Retinal pigment epithelial cell (primary cell): Measurements from ENCODE around the gene UBTD2.

Experiments used
- DNase-seq: peaks from one replicate; pipeline ENCODE4 v3.0.0-alpha.2; 2010; ENCODE audit warnings: low read depth
- H3K4me3 ChIP-seq: 2 replicates; pipeline ENCODE4 v1.5.1; 2011; ENCODE audit warnings: mild to moderate bottlenecking, low read length, control low read depth, moderate library complexity
- TF ChIP-seq, protein P1 (sequence below): conservative IDR thresholded peaks from 2 replicates; pipeline ENCODE4 v1.5.1; 2011; ENCODE audit warnings: low read depth, low read length, control low read depth, inconsistent platforms

The UBTD2 gene

DNA sequence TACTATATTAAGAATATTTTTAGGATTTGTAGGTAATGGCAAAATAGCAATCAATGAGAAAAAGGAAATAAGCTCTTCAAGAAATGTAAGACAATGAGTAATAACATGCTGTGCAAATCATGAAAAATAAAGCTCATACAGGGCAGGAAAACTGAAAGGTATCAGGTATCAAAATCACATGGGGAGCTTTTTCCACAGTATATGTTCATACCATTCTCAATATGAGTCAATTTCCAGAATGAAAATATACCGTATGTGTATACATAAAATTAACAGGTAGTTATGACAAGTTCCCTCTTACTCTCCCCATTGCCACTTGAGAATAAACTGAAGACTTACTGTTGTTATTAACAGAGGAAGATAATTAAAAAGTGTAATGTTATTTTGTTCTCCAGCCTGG is 53.7 kb downstream of the UBTD2 start:
- TF ChIP-seq, protein P1, sequence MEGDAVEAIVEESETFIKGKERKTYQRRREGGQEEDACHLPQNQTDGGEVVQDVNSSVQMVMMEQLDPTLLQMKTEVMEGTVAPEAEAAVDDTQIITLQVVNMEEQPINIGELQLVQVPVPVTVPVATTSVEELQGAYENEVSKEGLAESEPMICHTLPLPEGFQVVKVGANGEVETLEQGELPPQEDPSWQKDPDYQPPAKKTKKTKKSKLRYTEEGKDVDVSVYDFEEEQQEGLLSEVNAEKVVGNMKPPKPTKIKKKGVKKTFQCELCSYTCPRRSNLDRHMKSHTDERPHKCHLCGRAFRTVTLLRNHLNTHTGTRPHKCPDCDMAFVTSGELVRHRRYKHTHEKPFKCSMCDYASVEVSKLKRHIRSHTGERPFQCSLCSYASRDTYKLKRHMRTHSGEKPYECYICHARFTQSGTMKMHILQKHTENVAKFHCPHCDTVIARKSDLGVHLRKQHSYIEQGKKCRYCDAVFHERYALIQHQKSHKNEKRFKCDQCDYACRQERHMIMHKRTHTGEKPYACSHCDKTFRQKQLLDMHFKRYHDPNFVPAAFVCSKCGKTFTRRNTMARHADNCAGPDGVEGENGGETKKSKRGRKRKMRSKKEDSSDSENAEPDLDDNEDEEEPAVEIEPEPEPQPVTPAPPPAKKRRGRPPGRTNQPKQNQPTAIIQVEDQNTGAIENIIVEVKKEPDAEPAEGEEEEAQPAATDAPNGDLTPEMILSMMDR, result no peak
- no peak overlapping the region for H3K4me3 ChIP-seq
- DNase-seq, result no peak

DNA sequence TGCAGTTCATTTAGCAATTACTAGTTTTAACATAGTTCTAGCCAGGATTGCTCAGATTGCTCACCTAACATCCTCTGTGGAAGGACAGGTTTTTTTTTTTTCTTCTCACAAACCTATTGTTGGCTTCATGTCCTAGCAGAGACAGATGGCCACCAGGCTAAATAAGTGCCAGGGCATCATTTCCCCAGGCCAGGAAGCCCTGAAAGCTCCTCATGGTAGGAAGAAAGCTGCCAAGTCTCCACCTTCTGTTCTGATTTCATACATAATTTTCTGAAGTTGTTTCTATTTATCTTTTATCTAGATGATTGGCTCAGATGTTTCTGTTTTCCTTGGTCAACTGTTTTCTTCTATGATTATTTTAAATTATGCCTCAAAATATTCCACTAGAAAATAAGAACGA is 58.6 kb downstream of the UBTD2 start:
- H3K4me3 ChIP-seq, result no peak overlapping the region
- no peak for DNase-seq
- TF ChIP-seq, protein P1, result no peak

DNA sequence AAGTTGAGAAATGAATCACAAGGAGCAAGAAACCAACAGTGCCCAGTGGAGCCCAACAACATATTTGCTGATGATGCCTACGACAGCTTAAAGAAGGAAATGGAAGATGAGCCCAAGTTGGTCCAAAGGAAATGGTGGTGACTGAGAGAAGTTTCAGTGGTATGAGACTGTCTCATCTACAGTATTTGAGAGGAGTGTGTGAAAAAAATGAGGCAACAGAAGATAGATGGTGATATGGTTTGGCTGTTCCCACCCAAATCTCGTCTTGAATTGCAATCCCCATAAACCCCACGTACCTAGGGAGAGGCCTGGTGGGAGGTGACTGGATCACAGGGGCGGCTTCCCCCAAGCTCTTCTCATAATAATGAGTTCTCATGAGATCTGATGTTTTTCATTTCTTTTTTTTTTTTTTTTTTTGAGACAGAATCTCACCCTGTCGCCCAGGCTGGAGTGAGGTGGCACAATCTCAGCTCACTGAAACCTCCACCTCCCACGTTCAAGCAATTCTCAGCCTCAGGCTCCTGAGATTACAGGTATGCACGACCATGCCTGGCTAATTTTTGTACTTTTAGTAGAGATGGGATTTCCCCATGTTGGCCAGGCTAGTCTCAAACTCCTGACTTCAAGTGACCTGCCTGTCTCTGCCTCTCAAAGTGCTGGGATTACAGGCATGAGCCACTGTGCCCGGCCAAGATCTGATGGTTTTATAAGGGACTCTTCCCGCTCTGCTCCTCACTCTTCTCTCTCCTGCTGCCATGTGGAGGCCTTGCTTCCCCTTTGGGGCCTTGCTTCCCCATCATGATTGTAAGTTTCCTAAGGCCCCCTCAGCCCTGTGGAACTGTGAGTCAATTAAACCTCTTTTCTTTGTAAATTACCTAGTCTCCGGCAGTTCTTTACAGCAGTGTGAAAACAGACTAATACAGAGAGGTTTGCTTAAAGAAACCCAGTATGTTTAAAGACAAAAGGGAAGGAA is 59.4 kb downstream of the UBTD2 start:
- H3K4me3 ChIP-seq, result no peak overlapping the region
- no peak for DNase-seq
- TF ChIP-seq, protein P1, result no peak

DNA sequence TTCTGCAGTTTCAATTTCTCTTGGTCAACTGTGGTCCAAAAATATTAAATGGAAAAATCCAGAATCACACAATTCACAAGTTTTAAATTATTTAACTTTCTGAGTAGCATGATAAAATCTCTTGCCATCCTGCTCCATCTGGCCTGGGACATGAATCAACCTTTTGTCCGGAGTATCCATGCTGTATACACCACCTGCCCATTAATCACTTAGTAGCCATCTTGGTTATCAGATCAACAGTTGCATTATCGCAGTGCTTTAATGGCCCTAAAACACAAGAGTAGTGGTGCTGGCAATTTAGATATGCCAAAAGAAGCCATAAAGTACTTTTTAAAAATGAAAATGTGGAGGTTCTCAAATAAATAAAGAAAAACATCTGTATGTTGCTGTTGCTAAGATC is 64.3 kb downstream of the UBTD2 start:
- H3K4me3 ChIP-seq, result no peak overlapping the region
- DNase-seq, result no peak
- TF ChIP-seq, protein P1, result no peak

DNA sequence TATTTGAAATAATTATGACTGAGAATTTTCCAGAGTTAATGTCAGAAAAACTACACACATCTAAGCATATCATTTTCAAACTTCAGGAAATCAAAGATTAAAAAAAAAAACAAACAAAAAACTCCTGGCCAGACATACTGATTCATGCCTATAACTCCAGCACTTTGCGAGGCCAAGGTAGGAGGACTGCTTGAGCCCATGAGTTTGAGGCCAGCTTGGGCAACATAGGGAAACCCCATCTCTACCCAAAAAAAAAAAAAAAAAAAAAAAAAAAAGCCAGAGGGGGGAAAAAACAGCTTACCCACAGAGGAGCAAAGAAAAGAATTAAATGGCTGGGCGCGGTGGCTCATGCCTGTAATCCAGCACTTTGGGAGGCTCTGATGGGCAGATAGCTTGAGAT is 67.2 kb downstream of the UBTD2 start:
- no peak overlapping the region for H3K4me3 ChIP-seq
- TF ChIP-seq, protein P1, result no peak
- DNase-seq, result no peak

DNA sequence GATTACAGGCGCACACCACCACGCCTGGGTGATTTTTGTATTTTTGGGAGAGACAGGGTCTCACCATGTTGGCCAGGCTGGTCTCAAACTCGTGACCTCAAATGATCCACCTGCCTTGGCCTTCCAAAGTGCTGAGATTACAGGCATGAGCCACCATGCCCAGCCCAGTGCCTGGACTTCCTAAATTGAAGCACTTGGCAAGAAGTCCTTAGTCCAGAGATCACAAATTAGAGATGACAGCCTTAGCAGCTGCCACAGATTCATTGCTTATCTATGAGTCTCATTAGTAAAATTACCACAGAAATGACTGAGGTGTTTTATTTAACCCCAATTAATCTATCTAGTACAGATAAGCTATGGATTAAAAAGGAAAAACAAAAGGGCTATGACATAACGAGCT is 70.4 kb downstream of the UBTD2 start:
- DNase-seq, result peak; percentile 7
- no peak overlapping the region for H3K4me3 ChIP-seq
- TF ChIP-seq, protein P1, result no peak

DNA sequence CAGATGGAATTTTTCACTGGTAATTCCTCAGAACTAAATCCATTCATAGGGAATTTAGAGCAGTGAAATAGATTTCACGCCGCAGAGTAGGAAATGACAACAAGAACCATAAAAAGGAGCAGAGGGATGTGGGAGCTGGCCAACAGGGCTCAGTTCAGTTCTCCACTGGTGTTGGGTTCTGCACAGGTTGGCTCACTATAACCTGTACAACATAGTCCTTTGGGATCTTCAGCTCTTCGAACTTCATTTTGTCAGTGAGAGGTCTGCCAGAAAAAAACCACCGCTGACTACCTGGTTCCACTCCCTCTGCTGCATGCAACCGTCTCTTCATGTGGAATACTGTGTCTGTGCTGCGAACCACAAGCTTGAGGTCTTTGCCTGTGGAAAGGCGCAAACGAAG is 71.9 kb downstream of the UBTD2 start:
- no peak overlapping the region for H3K4me3 ChIP-seq
- TF ChIP-seq, protein P1, result no peak
- DNase-seq, result no peak
